HepG2 (cell line): ENCODE measurements around the gene CASZ1. TPM values are rescaled to one million over a fixed set of nuclear protein-coding genes. Genes with fewer than 3 reads are reported as not detected.

Experiments
- ATAC-seq: fragments of 200-7000 bp; cut with Tn5 transposase; 3 replicates; pipeline ENCODE4 v1.9.1; 2020; ENCODE audit warnings: mild to moderate bottlenecking, moderate library complexity
- BruUV-seq: library from RNA; stranded (reverse); fragments of 400-500 nt; replicated peaks from 2 replicates; lab custom pipeline; 2021; lab: Mats Ljungman, UMichigan
- CTCF ChIA-PET: fragments of 300-600 bp; formaldehyde crosslinking; extraction: SDS; loops from one replicate; lab custom pipeline; 2021; ENCODE audit warnings: low total read pairs, inconsistent platforms, low intra/inter-chr PET ratio; lab: Yijun Ruan, JAX
- POLR2A ChIA-PET: fragments of 350-600 bp; sonication (Branson Sonifier 250); formaldehyde crosslinking; loops from one replicate; lab custom pipeline; 2020; ENCODE audit warnings: antibody characterized with exemption, inconsistent platforms; lab: Yijun Ruan, JAX
- DNase-seq: peaks from one replicate; pipeline ENCODE4 v3.0.0-alpha.2; 2015; ENCODE audit warnings: low spot score
- FAIRE-seq: peaks from 3 replicates; lab custom pipeline; 2011; peaks lifted over from hg19 to GRCh38; lab: Jason Lieb, UNC
- H2AFZ ChIP-seq: one replicate; pipeline ENCODE4 v1.6.1; 2011; ENCODE audit warnings: low read length, inconsistent platforms
- H3K27ac ChIP-seq: fragments of 300-600 bp; 3 replicates; pipeline ENCODE4 v1.8.0; 2011; ENCODE audit warnings: mixed run types, mild to moderate bottlenecking, mixed read lengths, low read length, inconsistent platforms; ENCODE audit not compliant: insufficient read depth; ENCODE audit errors: extremely low read length
- H3K27me3 ChIP-seq, 2 experiments: fragments of 200-600 bp in 1 of 2; 2 replicates in 1 of 2; 3 replicates in 1 of 2; pipeline versions ENCODE4 v1.6.0 to v1.8.0; 2011; ENCODE audit warnings: low read length in 2 of 2, mild to moderate bottlenecking in 2 of 2, moderate library complexity in 2 of 2, inconsistent platforms in 1 of 2; ENCODE audit not compliant: insufficient read depth in 2 of 2, control insufficient read depth in 1 of 2
- H3K36me3 ChIP-seq, 2 experiments: fragments of 200-600 bp in 1 of 2; replicated peaks in 1 of 2; 2 replicates in 1 of 2; 3 replicates in 1 of 2; pipeline versions ENCODE4 v1.5.1 to v1.8.0; 2011; ENCODE audit warnings: low read length in 2 of 2, inconsistent platforms in 1 of 2; ENCODE audit not compliant: insufficient read depth in 2 of 2, control insufficient read depth in 1 of 2
- H3K4me1 ChIP-seq: 2 replicates; pipeline ENCODE4 v1.5.1; 2012; ENCODE audit warnings: low read length, inconsistent platforms; ENCODE audit not compliant: insufficient read depth
- H3K4me2 ChIP-seq: 2 replicates; pipeline ENCODE4 v1.6.0; 2011; ENCODE audit warnings: low read depth, low read length, inconsistent platforms
- H3K4me3 ChIP-seq, 3 experiments: fragments of 200-600 bp in 1 of 3; sonication (generic), shearing (Covaris generic) in 1 of 3; replicated peaks in 1 of 3; 2 replicates each; pipeline ENCODE4 v1.5.1; 2011 to 2016; ENCODE audit warnings: low read length in 3 of 3, inconsistent platforms in 2 of 3, low read depth in 2 of 3, mild to moderate bottlenecking in 2 of 3, control low read depth in 1 of 3, mixed read lengths in 1 of 3; ENCODE audit not compliant: insufficient read depth in 1 of 3
- H3K79me2 ChIP-seq: one replicate; pipeline ENCODE4 v1.6.1; 2011; ENCODE audit warnings: low read length, inconsistent platforms; ENCODE audit not compliant: insufficient read depth
- H3K9ac ChIP-seq: 2 replicates; pipeline ENCODE4 v1.6.0; 2011; ENCODE audit warnings: mild to moderate bottlenecking, low read depth, low read length, inconsistent platforms; ENCODE audit not compliant: insufficient read depth
- H3K9me3 ChIP-seq: 2 replicates; pipeline ENCODE4 v1.5.1; 2012; ENCODE audit warnings: mild to moderate bottlenecking, low read length
- H4K20me1 ChIP-seq: 2 replicates; pipeline ENCODE4 v1.6.0; 2011; ENCODE audit warnings: inconsistent platforms, mild to moderate bottlenecking, low read length, moderate library complexity; ENCODE audit not compliant: insufficient read depth
- BRCA1 ChIP-seq: sonication (generic); formaldehyde crosslinking; IDR thresholded peaks from 2 replicates; pipeline ENCODE4 v1.4.0; 2020; ENCODE audit warnings: missing genetic modification reagents
- CREB1 ChIP-seq, 2 experiments: fragments of 450-650 bp in 1 of 2; IDR thresholded peaks; 2 replicates each; pipeline ENCODE4 v1.6.1; 2016 to 2017; ENCODE audit warnings: control low read depth in 1 of 2, mild to moderate bottlenecking in 1 of 2, missing compliant biosample characterization in 1 of 2, missing genetic modification characterization in 1 of 2
- HNRNPLL ChIP-seq: fragments of 200-400 bp; formaldehyde crosslinking; IDR thresholded peaks from 2 replicates; pipeline ENCODE4 v1.6.1; 2017; ENCODE audit warnings: mild to moderate bottlenecking, low read depth, low read length; ENCODE audit not compliant: poor library complexity, severe bottlenecking
- MTF1 ChIP-seq: sonication (generic); formaldehyde crosslinking; IDR thresholded peaks from 2 replicates; pipeline ENCODE4 v1.5.0; 2020; ENCODE audit warnings: missing genetic modification reagents
- MYNN ChIP-seq: sonication (generic); formaldehyde crosslinking; IDR thresholded peaks from 2 replicates; pipeline ENCODE4 v1.4.0; 2020; ENCODE audit warnings: mild to moderate bottlenecking, low read depth, missing genetic modification reagents
- POLR2AphosphoS5 ChIP-seq: IDR thresholded peaks from 2 replicates; pipeline ENCODE4 v1.6.1; 2012; ENCODE audit warnings: low read depth, low read length
- YEATS2 ChIP-seq: sonication (generic); formaldehyde crosslinking; IDR thresholded peaks from 2 replicates; pipeline ENCODE4 v1.4.0; 2020; ENCODE audit warnings: missing genetic modification reagents, borderline replicate concordance
- ZMYM2 ChIP-seq: sonication (generic); formaldehyde crosslinking; IDR thresholded peaks from 2 replicates; pipeline ENCODE4 v1.8.0; 2022; ENCODE audit warnings: mild to moderate bottlenecking, missing genetic modification reagents
- ZNF333 ChIP-seq: sonication (generic); formaldehyde crosslinking; IDR thresholded peaks from 2 replicates; pipeline ENCODE4 v1.4.0; 2020; ENCODE audit warnings: mild to moderate bottlenecking, missing genetic modification reagents, borderline replicate concordance
- ZNF530 ChIP-seq: sonication (generic); formaldehyde crosslinking; IDR thresholded peaks from 2 replicates; pipeline ENCODE4 v1.5.0; 2020; ENCODE audit warnings: low read depth, mild to moderate bottlenecking, missing genetic modification reagents
- ZNF598 ChIP-seq: sonication (generic); formaldehyde crosslinking; IDR thresholded peaks from 2 replicates; pipeline ENCODE4 v1.5.1; 2020; ENCODE audit warnings: mild to moderate bottlenecking, missing genetic modification reagents, borderline replicate concordance
- WGBS: methylation state at CpG from one replicate; pipeline ENCODE4 v1.1.6; 2017; ENCODE audit warnings: low lambda C conversion rate; 5-methylcytosine and 5-hydroxymethylcytosine counted together
- in situ Hi-C: cut with HindIII; loops from 2 replicates; pipeline ENCODE4 v1.10.0; 2017; ENCODE audit warnings: low pct_unique_long_range_greater_than_20kb; ENCODE audit not compliant: extremely low pct_ligation_motif_present
- intact Hi-C: fragments of 100-400 bp; cut with micrococcal nuclease; formaldehyde crosslinking; loops from one replicate; pipeline ENCODE4 v1.10.0; 2022; ENCODE audit not compliant: unreplicated experiment
- polyA plus RNA-seq, 8 experiments: library from polyadenylated mRNA; depleted of rRNA in 3 of 8; stranded (reverse) in 7 of 8; unstranded in 1 of 8; fragments of >200 nt; fragmentation: Illumina TruSeq in 4 of 8; extraction: Trizol in 4 of 8; gene quantifications; 2 replicates each; pipeline versions ENCODE4 v1.2.1 to v1.2.3, GENCODE V29; 2011 to 2016; ENCODE audit warnings: low read depth in 4 of 8, missing spikeins in 1 of 8, mixed read lengths in 1 of 8; ENCODE audit not compliant: insufficient read depth in 1 of 8
- total RNA-seq, 5 experiments: library from RNA; depleted of rRNA; stranded (reverse); fragments of >200 nt; fragmentation: Illumina TruSeq; extraction: Trizol; gene quantifications; 2 replicates each; pipeline ENCODE4 v1.2.3, GENCODE V29; 2016; ENCODE audit warnings: low read depth in 1 of 5
- TF ChIP-seq, protein P1 (sequence below): sonication (generic); formaldehyde crosslinking; IDR thresholded peaks from 2 replicates; pipeline ENCODE4 v1.8.0; 2023; ENCODE audit warnings: mild to moderate bottlenecking, missing genetic modification reagents
- TF ChIP-seq, protein P2 (sequence below): sonication (generic); formaldehyde crosslinking; IDR thresholded peaks from 2 replicates; pipeline ENCODE4 v1.5.0; 2020; ENCODE audit warnings: mild to moderate bottlenecking, low read depth, missing genetic modification reagents, borderline replicate concordance
- TF ChIP-seq, protein P3 (sequence below): sonication (generic); formaldehyde crosslinking; IDR thresholded peaks from 2 replicates; pipeline ENCODE4 v1.5.0; 2020; ENCODE audit warnings: mild to moderate bottlenecking, missing genetic modification reagents
- TF ChIP-seq, protein P4 (sequence below): sonication (generic); formaldehyde crosslinking; IDR thresholded peaks from 2 replicates; pipeline ENCODE4 v1.9.0; 2021; ENCODE audit warnings: mild to moderate bottlenecking, missing genetic modification reagents

CASZ1 gene
- total and polyA plus RNA-seq, 2 of the 13 experiments (the other 11 are each of a cell fraction or from before 2014, with no cell fraction given): 1.9 to 3.7 TPM

DNA sequence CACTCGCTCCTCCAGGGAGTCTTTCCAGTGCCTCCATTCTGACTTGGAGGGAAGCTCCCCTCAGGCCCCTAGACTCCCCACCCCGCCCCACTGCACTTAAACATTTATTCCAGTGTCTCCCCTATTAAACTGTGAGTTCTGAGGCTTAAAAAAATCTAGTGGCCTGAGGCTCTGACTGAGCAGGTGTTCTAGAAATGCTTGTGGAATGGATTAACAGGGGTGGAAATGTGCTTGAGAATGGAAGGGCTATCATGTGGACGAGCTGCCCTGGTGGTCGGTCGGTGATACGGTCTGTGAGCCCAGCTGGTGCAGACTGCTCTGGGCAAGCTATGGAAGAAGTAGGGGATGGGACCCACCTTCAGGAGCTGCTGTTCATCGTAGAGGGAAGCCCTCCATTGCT, 191.5 kb downstream of the CASZ1 start:
- Histone ChIP-seq H3K9me3 (no peaks in the 10 kb centered on the region), H2AFZ (no peak overlapping the region), H3K9ac (no peak overlapping the region), H3K36me3 (peaks cover 2 to 15% of the 10 kb centered on the region in 2 experiments; a peak in 4 of 5 replicates), H3K4me3 (no peak overlapping the region), H4K20me1 (no peaks in the 10 kb centered on the region), H3K4me1 (peaks cover 7% of the 10 kb centered on the region), H3K27ac (no peak overlapping the region), H3K27me3 (no peaks in the 10 kb centered on the region), H3K4me2 (no peak overlapping the region), H3K79me2 (no peaks in the 10 kb centered on the region)
- ATAC-seq (no peak), FAIRE-seq (no peak), DNase-seq (no peak)
- intact Hi-C loops: no loop called here
- in situ Hi-C loops: no loop called here
- POLR2A ChIA-PET: no interaction called here
- over 99% methylated on average over 7 of the region's 7 CpGs for WGBS
- TF ChIP-seq MTF1 (CRISPR knock-in tag): no peak
- TF ChIP-seq HNRNPLL: no peak
- TF ChIP-seq, protein P1, sequence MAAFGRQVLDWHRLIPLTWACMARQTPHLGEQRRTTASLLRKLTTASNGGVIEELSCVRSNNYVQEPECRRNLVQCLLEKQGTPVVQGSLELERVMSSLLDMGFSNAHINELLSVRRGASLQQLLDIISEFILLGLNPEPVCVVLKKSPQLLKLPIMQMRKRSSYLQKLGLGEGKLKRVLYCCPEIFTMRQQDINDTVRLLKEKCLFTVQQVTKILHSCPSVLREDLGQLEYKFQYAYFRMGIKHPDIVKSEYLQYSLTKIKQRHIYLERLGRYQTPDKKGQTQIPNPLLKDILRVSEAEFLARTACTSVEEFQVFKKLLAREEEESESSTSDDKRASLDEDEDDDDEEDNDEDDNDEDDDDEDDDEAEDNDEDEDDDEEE (CRISPR knock-in tag): no peak
- no peak for TF ChIP-seq BRCA1 (CRISPR knock-in tag)
- no peak for TF ChIP-seq MYNN
- TF ChIP-seq ZNF333 (CRISPR knock-in tag): no peak
- TF ChIP-seq YEATS2 (CRISPR knock-in tag): no peak
- TF ChIP-seq, protein P2, sequence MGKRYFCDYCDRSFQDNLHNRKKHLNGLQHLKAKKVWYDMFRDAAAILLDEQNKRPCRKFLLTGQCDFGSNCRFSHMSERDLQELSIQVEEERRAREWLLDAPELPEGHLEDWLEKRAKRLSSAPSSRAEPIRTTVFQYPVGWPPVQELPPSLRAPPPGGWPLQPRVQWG (CRISPR knock-in tag): no peak
- TF ChIP-seq, protein P3, sequence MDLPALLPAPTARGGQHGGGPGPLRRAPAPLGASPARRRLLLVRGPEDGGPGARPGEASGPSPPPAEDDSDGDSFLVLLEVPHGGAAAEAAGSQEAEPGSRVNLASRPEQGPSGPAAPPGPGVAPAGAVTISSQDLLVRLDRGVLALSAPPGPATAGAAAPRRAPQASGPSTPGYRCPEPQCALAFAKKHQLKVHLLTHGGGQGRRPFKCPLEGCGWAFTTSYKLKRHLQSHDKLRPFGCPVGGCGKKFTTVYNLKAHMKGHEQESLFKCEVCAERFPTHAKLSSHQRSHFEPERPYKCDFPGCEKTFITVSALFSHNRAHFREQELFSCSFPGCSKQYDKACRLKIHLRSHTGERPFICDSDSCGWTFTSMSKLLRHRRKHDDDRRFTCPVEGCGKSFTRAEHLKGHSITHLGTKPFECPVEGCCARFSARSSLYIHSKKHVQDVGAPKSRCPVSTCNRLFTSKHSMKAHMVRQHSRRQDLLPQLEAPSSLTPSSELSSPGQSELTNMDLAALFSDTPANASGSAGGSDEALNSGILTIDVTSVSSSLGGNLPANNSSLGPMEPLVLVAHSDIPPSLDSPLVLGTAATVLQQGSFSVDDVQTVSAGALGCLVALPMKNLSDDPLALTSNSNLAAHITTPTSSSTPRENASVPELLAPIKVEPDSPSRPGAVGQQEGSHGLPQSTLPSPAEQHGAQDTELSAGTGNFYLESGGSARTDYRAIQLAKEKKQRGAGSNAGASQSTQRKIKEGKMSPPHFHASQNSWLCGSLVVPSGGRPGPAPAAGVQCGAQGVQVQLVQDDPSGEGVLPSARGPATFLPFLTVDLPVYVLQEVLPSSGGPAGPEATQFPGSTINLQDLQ (CRISPR knock-in tag): no peak
- no peak for TF ChIP-seq POLR2AphosphoS5
- TF ChIP-seq, protein P4, sequence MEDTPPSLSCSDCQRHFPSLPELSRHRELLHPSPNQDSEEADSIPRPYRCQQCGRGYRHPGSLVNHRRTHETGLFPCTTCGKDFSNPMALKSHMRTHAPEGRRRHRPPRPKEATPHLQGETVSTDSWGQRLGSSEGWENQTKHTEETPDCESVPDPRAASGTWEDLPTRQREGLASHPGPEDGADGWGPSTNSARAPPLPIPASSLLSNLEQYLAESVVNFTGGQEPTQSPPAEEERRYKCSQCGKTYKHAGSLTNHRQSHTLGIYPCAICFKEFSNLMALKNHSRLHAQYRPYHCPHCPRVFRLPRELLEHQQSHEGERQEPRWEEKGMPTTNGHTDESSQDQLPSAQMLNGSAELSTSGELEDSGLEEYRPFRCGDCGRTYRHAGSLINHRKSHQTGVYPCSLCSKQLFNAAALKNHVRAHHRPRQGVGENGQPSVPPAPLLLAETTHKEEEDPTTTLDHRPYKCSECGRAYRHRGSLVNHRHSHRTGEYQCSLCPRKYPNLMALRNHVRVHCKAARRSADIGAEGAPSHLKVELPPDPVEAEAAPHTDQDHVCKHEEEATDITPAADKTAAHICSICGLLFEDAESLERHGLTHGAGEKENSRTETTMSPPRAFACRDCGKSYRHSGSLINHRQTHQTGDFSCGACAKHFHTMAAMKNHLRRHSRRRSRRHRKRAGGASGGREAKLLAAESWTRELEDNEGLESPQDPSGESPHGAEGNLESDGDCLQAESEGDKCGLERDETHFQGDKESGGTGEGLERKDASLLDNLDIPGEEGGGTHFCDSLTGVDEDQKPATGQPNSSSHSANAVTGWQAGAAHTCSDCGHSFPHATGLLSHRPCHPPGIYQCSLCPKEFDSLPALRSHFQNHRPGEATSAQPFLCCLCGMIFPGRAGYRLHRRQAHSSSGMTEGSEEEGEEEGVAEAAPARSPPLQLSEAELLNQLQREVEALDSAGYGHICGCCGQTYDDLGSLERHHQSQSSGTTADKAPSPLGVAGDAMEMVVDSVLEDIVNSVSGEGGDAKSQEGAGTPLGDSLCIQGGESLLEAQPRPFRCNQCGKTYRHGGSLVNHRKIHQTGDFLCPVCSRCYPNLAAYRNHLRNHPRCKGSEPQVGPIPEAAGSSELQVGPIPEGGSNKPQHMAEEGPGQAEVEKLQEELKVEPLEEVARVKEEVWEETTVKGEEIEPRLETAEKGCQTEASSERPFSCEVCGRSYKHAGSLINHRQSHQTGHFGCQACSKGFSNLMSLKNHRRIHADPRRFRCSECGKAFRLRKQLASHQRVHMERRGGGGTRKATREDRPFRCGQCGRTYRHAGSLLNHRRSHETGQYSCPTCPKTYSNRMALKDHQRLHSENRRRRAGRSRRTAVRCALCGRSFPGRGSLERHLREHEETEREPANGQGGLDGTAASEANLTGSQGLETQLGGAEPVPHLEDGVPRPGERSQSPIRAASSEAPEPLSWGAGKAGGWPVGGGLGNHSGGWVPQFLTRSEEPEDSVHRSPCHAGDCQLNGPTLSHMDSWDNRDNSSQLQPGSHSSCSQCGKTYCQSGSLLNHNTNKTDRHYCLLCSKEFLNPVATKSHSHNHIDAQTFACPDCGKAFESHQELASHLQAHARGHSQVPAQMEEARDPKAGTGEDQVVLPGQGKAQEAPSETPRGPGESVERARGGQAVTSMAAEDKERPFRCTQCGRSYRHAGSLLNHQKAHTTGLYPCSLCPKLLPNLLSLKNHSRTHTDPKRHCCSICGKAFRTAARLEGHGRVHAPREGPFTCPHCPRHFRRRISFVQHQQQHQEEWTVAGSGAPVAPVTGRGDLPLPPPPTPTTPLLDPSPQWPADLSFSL: no peak
- no peak for TF ChIP-seq ZNF598
- TF ChIP-seq ZNF530 (CRISPR knock-in tag): no peak
- no peak for TF ChIP-seq ZMYM2 (CRISPR knock-in tag)
- no peak for TF ChIP-seq CREB1 (IDR thresholded peaks at IDR 0.05)
- TF ChIP-seq CREB1 (CRISPR knock-in tag; IDR thresholded peaks at IDR 0.05): no peak
- CTCF ChIA-PET: no interaction called here
- BruUV-seq: no TSS peak
